Activated CD4-positive, alpha-beta T cell treated with anti-CD3 and anti-CD28 coated beads, Interleukin-10, Interleukin-2, amounts not matched to agents 100 ng/mL and 50 ng/mL, durations not matched to agents 16 hours and 8 hours (primary cell): Measurements from ENCODE around the gene SCRN1.
A peak's percentile ranks its signal among the peaks of the same experiment; 100 is the strongest.
"Not testable (repeated sequence)": the region's sequence is repeated elsewhere in the genome, so short reads cannot be mapped to it uniquely, and the experiment has no call there.

Source experiments
- DNase-seq: peaks from one replicate; pipeline ENCODE4 v3.0.0-alpha.2; 2020

SCRN1 gene

GRCh38 chr7:29965030-29965429 lies 24.6 kb downstream of the SCRN1 start:
- no peak for DNase-seq

GRCh38 chr7:29962035-29962434 lies 27.6 kb downstream of the SCRN1 start:
- DNase-seq, result no peak

GRCh38 chr7:29961611-29962010 lies 28.0 kb downstream of the SCRN1 start:
- not testable (repeated sequence) for DNase-seq

- no peak for DNase-seq
Observed at GRCh38 chr7:29958667-29959358, 30.8 kb downstream of the SCRN1 start.

GRCh38 chr7:29957521-29958310 lies 31.9 kb downstream of the SCRN1 start:
- no peak for DNase-seq

GRCh38 chr7:29956487-29956836 lies 33.1 kb downstream of the SCRN1 start:
- no peak for DNase-seq

GRCh38 chr7:29955799-29956486 lies 33.7 kb downstream of the SCRN1 start:
- DNase-seq, result peak; percentile 29

GRCh38 chr7:29955075-29955792 lies 34.4 kb downstream of the SCRN1 start:
- no peak for DNase-seq

- DNase-seq, result no peak
Observed at GRCh38 chr7:29953726-29954347, 35.8 kb downstream of the SCRN1 start.

GRCh38 chr7:29951206-29951605 lies 38.4 kb downstream of the SCRN1 start:
- no peak for DNase-seq

GRCh38 chr7:29950480-29950879 lies 39.1 kb downstream of the SCRN1 start:
- DNase-seq, result no peak

GRCh38 chr7:29948587-29948986 lies 41.0 kb downstream of the SCRN1 start:
- DNase-seq, result no peak

GRCh38 chr7:29946428-29947186 lies 43.0 kb downstream of the SCRN1 start:
- no peak for DNase-seq

- DNase-seq, result no peak
Observed at GRCh38 chr7:29945259-29945809, 44.3 kb downstream of the SCRN1 start.

- no peak for DNase-seq
Observed at GRCh38 chr7:29940199-29940598, 49.4 kb downstream of the SCRN1 start.

GRCh38 chr7:29937132-29937531 lies 52.5 kb downstream of the SCRN1 start:
- no peak for DNase-seq

- DNase-seq, result no peak
Observed at GRCh38 chr7:29935111-29935510, 54.5 kb downstream of the SCRN1 start.

GRCh38 chr7:29929018-29929807 lies 60.4 kb downstream of the SCRN1 start:
- no peak for DNase-seq

- DNase-seq, result no peak
Observed at GRCh38 chr7:29926741-29927140, 62.9 kb downstream of the SCRN1 start.

GRCh38 chr7:29926216-29926615 lies 63.4 kb downstream of the SCRN1 start:
- DNase-seq, result no peak

GRCh38 chr7:29924684-29925083 lies 64.9 kb downstream of the SCRN1 start:
- no peak for DNase-seq
